HG03097 (cell line): Measurements from ENCODE around the gene EPHA2.

Experiments used
- ATAC-seq: cut with Tn5 transposase; IDR thresholded peaks from one replicate; pipeline ENCODE4 v1.9.1; 2021; ENCODE audit not compliant: unreplicated experiment, low FRiP score

Gene EPHA2

DNA sequence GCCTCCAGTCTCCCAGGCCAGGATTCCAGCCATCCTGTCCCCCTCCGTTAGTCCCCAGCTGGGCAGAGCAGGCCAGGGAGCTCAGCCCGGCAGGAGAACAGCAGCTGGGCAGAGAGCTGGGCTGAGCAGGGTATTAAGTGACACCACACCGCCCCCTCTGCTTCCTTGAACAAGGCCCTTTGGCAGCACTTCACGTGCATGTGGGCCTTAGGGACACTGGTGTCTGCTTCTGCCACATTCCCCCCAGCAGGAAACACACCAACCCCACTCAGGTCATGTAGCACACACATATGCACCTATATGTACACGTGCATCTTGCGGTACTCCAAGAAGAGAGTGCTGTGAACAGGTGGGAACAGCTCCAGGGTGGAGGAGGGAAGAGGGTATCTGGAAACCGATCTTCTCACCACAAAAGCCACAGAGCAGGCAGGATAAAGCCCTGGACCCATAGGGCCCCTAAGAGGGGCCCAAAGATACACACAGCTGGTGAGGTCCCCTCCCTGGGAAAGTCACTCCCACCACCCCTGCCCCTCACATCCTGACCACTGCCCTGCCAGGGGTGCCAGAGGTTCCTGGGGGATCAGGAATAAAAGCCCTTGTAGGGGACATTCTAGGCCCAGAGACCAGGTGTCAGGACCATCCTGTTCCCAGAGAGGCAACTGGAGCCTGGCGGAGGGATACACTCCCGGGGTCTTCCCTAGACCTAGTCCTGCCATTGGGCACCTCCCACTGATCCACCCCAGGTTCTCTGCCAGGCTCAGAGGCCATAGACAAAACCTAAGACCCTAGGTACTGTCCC, 4.5 kb downstream of the EPHA2 start:
- no peak for ATAC-seq

- ATAC-seq: no peak
Measured at GRCh38 chr1:16150508-16150907, 5.4 kb downstream of the EPHA2 start.

DNA sequence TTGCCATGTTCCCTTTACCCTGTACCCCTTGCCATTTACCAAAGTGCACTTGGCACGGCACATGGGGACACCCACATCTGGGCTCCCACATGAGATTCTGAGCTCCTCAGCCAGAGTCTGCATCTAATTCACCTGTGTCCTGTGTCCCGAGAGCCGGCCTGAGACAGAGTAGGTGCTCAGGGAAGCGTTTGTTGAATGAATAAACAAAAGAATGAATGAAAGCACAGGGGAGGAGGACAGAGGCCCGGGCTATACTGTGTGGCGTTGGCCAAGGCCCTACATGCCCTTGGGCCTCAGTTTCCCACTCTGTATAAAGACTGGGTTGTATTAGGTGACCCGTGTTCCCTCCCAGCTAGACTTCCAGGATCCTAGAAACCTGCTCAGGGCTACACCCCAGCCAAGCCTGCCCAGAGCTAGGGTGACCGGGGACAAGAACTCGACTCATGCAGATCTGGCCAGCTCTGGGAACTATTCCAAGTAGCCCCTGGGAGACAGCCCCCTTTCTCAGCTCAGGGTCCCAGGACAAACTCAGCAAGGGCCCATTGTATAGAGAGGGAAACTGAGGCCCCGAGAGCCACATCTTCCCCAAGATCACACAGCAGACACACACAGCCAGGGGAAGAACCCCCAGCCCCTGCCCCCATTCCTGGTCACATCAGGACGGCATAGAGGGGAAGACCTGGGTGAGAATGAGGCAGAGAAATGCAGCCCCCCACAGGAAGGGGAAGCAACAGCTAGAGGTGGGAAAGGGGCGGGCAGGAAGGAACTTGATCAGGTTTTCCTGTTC, 6.0 kb downstream of the EPHA2 start:
- ATAC-seq: no peak

DNA sequence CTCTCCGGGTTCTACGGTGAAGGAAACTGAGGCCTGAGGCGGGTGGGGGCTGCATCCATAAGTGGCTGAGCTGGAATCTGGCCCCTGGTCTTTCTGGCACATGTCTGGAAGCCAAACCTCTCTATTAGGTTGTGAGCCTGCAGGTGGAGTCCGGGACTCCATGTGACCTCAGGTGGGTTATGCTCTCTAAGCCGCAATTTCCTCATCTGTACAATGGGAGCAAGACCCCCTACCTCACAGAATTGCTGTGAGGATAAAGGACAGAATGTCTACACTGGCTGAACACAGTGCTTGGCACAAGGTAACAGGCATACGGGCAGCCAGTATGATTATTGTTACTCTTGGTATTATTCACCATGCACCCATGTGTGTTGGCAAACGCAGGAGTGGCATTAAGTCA, 6.7 kb downstream of the EPHA2 start:
- no peak for ATAC-seq

DNA sequence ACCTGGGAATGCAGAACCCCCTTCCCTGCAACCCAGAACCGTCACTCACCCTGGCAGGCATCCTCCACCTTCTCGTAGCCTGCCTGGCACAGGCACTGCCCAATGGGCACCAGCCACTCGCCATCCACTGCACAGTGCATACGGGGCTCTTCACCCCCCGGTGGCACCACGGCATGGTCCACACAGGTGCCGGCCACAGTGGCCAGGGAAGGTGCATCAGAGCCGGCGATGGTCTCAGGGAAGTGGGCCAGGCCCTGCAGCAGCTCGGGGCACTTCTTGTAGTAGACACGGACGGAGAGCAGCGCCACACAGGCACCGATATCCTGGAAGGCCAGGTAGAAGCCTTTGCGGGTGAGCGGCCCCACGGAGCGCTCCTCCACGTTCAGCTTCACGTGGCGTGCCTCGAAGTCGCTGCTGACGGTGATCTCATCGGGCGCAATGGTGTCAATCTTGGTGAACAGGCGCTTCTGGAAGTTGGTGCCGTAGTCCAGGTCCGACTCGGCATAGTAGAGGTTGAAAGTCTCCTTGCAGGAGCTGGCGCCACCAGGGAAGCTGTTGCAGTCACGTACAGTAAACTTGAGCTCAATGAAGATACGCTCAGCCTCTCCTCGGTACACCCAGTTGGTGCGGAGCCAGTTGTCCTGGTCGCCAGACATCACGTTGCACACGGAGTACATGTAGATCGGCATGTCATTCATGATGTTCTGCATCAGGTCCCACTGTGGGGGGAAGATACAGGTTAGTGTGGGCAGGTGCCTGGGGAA, 7.4 kb downstream of the EPHA2 start:
- no peak for ATAC-seq

DNA sequence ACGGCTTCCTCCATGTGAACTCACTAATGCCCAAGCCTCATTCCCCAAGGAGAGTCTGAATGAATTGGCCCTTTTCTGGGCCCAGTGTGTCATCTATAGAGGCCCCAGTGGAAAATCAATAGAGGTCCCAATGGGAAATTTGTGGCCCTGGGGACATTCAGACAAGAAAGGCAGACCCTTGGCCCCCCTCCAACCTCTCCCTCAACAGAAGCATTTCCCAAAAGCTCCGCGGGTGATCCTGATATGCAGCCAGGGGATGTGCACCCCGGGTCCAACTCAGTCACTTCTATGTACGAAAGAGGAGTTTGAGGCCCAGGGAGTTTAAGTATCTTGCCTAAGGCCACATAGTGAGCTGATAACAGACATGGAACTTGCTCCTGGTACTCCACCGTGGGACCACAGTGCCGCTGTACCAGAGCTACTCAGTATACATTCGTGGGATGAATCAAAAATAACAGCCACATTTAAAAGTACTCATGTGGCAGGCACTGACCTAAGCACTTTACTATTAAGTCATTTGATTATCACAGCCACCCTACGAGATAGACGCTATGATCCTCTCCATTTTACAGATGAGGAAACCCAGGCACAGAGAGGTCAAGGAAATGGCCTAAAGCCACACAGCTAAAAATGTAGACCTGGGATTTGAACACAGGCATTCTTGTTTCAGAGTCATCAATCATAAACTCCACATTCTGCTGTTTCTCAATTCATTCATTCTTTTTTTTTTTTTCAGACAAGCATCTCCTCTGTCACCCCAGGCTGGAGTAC, 8.5 kb downstream of the EPHA2 start:
- ATAC-seq: no peak

DNA sequence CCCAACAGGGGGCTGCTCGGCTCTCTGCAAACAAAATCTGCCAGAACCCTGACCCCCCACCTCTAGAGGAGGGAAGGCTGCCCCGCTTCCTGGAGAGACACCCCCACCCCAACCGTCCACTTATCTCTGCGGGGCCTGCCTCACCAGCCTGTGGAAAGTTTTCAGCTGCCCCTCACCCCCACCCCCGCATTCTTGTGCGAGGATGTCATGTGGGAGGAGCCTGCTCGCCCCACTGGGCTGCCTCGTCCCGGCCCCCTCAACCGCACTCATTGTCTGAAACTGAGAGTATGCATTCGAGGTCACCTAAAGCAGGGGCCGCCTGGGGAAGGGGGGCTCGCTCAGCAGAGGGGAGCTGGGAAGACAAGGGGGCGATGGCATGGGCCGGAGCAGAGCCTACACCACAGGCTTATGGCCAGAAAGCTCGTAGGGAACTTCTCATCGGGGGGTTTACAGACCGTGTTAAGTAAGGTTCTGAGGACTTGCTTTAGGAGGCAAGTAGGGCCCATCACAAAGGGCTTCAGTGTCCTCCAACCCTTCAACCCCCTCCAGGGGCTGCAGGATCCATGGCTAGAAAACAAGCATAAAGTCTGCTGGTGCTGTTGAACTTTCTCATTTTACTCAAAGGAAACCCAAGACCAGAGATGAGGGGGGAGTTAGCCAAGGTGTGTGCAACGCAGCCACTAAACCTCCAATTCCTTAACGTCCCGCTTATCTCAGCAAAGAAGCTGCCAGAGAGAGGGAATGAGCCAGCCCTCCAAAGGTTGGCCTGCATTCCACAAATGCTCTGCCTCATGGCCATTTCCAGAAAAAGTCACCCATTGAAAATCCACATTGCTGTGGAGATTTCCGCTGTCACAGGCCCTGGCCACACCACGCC, 9.4 kb downstream of the EPHA2 start:
- no peak for ATAC-seq

DNA sequence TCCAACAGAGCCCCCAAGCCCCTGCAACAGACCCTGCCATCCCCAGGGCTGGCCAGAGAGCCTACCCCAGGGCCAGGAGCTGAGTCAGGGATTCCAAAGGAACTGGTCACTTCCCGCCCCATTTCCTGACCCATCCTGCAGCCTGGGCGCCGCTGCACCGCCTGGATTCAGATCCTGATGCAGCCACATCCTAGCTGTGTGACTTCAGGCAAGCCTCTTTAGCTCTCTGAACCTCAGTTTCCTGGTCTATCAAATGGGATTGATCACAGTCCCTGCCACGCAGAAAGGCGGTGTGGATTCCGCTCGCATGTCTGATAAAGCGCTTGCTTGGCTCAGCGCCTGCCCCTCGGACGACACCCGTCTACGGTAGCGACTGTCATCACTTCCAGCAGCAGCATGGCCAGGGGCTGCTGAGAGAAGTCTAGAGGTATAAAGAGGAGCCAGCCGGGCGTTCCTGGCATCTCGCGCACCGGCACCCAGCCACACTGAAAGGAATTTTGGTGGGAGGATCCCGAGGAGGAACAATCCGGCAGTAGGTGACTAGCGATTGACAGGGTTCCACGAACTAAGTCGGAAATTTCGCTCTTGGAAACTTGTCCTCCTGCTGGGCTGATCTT, 10.1 kb downstream of the EPHA2 start:
- no peak for ATAC-seq

- ATAC-seq: no peak
Measured at GRCh38 chr1:16145030-16145661, 10.7 kb downstream of the EPHA2 start.

DNA sequence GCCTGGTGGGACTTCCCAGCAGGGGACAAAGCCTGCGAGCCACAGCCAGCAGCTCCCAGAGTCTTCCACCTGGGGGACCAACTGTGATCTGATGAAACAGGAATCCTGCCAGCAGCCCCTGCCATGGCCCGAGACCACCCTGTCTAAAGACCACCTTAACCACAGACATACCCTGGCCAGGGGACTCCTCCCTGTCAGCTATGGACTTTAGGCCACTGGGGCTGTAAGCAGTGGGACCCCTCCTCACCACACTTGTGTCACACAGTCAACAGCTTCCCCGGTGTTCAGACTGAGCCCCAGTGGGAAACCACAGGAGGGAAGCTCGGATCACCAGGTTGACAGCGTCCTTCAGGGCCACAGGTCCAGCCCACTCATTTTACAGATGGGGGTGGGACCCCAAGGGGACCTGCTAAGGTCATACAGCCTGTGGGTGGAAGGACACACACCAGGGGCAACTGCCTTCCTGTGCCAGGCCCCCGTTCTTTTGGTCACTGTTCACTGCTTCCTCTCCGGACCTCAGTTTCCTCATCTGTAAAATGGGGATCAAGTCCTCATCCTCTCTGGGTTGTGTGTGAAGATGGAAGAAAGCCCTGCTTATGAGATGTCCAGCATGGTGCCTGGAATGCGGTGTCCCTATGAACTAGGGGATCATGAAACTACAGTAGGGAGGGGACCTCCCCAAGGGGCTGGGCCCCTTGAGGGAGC, 11.4 kb downstream of the EPHA2 start:
- no peak for ATAC-seq

DNA sequence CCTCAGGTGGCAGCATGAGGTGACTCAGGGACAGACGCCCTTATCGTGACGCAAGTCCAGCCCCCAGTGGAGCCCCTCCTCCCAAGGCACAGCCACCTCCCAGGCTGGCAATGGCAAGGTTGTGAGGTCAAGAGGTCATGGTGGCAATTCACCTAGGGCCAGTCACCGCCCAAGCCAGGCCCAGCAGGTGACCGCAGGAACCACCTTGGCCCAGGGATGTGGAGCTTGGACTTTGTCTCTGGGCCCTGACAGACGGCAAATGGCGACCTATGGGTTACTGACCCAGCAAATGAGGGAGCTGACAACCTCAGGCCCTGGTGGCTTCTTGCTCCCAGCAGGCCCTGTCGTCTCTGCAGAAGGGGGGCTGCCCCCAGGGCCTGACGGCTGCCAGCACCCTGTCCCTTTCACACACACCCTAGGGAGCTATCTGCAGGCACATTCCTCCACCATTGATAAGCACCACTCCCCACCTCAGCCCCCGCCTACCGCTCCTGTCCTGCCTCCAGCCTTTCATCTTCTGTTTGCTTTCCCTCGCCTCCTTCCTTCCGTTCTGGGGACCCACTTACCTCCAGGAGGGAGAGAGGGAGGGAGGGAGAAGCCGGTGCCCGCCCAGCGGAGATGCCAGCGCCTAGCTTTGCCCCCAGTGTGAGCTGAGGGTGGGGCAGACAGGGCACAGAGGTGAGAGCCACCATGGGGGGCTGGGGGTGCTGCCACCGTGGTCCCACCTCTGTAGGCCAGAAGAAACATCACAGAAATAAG, 12.1 kb downstream of the EPHA2 start:
- ATAC-seq: no peak

- no peak for ATAC-seq
Measured at GRCh38 chr1:16143005-16143565, 12.8 kb downstream of the EPHA2 start.

- ATAC-seq: no peak
Measured at GRCh38 chr1:16142383-16142995, 13.4 kb downstream of the EPHA2 start.

DNA sequence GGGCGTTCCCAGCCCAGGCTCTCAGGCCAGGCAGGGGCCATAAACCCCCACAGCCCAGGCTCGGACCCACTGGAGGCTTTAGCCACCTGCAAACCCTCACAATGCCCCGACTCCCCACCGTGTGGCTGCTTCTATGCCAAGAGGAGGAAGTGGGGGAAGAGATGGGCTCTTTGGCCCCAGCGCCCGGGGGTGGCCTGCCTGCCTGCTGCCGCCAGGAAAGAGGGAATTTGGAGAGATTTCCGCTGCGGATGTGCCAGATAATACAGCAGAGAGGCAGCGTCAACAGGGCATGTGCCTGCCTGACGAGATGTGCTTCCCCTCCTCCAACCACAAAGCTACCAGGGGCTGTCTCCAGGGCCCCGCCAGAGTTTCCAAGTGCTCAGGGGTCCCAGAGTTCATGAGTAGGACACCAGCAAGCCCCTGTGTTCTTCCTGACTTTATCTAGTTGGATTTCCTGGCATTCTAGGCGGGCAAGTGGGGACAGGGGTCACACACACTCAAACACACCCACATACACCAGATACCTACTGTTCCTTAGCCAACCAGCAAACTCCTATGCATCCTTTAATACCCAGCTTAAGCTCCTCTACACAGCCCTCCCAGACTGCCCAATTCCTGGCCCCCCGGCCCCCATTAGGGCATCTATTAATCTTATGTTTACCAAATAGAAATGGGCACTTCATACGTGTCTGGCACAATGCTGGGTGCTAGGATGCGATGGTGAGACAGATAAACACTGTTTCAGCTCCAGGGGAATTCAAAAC, 14.1 kb downstream of the EPHA2 start:
- ATAC-seq: no peak

DNA sequence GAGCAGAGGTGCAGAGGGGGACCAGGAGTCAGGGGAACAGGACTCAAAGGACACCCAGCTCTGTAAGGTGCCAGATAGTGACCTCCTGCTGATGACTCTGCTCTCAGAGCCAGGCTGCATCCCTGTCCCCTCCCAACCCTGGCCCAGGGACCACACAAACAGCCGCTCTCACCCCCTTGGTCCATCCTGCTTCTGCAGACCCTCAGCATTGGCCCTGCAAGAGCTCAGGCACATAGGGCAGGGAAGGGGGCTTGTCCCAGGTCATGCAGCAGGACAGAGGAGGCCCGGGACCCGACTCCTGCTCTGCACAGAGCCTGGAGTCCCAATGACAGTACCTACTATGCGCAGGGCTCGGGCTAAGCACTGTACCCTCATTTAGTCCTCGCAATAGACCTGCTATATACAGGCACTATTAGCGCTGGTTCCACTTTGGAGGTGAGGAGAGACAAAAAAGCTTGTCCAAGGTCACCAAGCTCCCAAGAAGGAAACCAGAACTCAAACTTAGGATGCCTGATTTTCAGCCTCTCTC, 15.7 kb downstream of the EPHA2 start:
- ATAC-seq: no peak
